Islet precursor cell (in vitro differentiated cells): ENCODE measurements around the gene MAPT.
"Not testable (repeated sequence)": the region's sequence is repeated elsewhere in the genome, so short reads cannot be mapped to it uniquely, and the experiment has no call there.

Experiments
- DNase-seq: peaks from one replicate; pipeline ENCODE4 v3.0.0-alpha.2; 2018

The MAPT gene

DNA sequence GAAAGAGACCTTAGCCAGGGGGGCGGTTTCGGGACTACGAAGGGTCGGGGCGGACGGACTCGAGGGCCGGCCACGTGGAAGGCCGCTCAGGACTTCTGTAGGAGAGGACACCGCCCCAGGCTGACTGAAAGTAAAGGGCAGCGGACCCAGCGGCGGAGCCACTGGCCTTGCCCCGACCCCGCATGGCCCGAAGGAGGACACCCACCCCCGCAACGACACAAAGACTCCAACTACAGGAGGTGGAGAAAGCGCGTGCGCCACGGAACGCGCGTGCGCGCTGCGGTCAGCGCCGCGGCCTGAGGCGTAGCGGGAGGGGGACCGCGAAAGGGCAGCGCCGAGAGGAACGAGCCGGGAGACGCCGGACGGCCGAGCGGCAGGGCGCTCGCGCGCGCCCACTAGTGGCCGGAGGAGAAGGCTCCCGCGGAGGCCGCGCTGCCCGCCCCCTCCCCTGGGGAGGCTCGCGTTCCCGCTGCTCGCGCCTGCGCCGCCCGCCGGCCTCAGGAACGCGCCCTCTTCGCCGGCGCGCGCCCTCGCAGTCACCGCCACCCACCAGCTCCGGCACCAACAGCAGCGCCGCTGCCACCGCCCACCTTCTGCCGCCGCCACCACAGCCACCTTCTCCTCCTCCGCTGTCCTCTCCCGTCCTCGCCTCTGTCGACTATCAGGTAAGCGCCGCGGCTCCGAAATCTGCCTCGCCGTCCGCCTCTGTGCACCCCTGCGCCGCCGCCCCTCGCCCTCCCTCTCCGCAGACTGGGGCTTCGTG lies at the start of gene MAPT:
Gene MAPT, plus strand, starts transcription at position 533 of the 763 bp plus-strand sequence. CDS start 67,784 bp downstream, outside the sequence.
- DNase-seq: peak; percentile 97

DNA sequence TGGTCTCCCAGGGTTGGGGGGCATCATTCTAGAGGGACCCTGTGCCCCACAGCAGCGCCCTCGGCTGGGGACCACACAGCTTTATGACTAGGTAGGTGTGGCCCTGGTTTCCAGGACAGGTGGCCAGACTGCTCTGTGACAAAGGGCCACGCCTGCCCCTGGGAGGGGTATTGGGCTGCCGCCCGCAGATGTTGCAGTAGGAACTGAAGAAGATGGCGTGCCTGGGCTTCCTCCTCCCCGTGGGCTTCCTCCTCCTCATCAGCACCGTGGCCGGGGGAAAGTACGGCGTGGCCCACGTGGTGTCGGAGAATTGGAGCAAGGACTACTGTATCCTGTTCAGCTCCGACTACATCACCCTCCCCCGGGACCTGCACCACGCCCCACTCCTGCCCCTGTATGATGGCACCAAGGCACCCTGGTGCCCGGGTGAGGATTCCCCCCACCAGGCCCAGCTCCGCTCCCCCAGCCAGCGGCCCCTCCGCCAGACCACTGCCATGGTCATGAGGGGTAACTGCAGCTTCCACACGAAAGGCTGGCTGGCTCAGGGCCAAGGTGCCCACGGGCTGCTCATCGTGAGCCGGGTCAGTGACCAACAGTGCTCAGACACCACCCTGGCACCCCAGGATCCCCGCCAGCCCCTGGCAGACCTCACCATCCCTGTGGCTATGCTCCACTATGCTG lies 49.5 kb upstream of the MAPT start, which contains the start of gene SPPL2C:
Gene SPPL2C, plus strand, starts transcription at position 187 of the 681 bp plus-strand sequence. Its CDS starts 26 bp downstream, at position 213.
- DNase-seq: no peak

DNA sequence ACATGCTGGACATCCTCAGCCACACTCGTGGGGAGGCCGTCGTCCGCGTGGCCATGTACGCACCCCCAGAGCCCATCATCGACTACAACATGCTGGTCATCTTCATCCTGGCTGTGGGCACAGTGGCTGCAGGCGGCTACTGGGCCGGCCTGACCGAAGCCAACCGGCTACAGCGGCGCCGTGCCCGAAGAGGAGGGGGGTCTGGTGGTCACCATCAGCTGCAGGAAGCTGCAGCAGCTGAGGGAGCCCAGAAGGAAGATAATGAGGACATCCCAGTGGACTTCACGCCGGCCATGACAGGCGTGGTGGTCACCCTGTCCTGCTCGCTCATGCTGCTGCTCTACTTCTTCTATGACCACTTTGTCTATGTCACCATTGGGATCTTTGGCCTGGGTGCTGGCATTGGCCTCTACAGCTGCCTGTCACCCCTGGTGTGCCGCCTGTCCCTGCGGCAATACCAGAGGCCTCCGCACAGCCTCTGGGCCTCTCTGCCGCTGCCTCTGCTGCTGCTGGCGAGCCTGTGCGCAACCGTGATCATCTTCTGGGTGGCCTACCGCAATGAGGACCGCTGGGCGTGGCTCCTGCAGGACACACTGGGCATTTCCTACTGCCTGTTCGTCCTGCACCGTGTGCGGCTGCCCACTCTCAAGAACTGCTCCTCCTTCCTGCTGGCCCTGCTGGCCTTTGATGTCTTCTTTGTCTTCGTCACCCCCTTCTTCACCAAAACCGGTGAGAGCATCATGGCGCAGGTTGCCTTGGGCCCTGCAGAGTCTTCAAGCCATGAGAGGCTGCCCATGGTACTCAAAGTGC lies 48.8 kb upstream of the MAPT start:
- no peak for DNase-seq

DNA sequence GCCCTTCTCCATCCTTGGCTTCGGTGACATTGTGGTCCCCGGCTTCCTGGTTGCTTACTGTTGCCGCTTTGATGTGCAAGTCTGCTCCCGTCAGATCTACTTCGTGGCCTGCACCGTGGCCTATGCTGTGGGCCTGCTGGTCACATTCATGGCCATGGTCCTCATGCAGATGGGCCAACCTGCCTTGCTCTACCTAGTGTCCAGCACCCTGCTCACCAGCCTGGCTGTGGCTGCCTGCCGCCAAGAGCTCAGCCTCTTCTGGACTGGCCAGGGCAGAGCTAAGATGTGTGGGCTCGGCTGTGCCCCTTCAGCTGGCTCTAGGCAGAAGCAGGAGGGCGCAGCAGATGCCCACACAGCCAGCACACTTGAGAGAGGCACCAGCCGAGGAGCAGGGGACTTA lies 48.1 kb upstream of the MAPT start:
- DNase-seq: no peak

DNA sequence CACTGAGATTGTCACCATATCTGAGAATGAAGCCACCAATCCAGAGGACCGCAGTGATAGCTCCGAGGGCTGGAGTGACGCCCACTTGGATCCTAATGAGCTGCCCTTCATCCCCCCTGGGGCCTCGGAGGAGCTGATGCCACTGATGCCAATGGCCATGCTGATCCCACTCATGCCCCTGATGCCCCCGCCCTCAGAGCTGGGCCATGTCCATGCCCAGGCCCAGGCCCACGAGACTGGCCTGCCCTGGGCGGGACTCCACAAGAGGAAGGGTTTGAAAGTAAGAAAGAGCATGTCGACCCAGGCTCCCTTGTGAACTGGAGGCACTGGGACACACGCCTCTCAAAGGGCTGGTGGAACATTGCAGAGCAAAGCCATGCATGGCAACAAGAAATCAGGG lies 47.7 kb upstream of the MAPT start:
- no peak for DNase-seq

DNA sequence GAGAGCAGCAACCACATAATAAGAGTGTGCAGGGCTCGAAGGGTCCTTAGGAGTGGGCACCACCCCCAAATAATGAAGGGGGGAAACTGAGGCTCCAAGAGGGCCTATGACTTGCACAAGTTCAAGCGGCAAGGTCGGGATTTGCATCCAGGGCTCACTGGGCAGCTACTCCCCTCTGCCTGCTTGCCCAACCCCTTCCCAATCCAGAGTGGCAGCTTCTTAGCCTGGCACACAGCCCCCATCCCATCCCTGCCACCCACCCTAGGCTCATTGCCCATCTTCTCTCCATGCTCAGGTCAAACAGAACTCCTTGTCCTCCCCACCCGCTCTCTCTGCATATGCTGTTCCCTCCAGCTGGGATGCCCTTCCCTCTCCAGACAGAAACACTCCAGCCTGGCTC lies 47.3 kb upstream of the MAPT start:
- DNase-seq: no peak

DNA sequence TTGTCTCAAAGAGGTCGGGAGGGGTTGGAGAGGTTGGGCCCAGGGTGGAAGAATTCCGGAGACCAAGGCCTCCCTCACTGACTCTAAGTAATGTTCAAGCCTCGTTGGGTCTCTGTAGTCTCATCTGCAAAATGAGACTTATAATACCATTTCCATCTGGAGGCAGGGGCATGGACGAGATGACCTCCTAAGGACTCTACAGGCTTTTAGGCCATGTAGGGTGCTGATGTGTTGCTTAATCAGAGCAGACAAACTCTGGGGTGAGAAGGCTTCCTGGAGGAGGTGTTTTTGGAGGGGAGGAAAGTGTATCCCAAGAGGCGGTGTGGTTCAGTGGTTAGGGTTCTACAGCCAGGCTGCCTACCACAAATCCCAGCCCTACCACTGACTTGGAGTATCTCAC lies 46.6 kb upstream of the MAPT start:
- no peak for DNase-seq

DNA sequence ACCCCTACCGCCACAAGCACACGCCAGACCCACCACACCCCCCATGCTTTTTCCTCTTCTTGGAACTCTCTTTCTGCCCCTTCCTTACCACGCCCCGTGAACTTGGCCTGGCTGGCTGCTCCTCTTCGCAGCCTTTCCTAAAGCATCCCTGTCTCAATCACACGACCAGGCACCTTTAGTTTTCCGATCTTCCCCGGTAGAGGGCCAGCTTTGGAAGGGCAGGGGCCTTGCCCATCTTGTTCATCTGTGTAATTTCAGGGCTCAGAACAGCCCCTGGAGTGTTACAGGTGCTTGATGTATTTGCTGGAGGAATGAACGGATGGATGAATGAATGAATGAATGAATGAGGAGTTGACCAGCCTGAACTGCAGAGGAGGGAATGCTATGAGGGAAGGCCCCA lies 45.9 kb upstream of the MAPT start:
- DNase-seq: no peak

DNA sequence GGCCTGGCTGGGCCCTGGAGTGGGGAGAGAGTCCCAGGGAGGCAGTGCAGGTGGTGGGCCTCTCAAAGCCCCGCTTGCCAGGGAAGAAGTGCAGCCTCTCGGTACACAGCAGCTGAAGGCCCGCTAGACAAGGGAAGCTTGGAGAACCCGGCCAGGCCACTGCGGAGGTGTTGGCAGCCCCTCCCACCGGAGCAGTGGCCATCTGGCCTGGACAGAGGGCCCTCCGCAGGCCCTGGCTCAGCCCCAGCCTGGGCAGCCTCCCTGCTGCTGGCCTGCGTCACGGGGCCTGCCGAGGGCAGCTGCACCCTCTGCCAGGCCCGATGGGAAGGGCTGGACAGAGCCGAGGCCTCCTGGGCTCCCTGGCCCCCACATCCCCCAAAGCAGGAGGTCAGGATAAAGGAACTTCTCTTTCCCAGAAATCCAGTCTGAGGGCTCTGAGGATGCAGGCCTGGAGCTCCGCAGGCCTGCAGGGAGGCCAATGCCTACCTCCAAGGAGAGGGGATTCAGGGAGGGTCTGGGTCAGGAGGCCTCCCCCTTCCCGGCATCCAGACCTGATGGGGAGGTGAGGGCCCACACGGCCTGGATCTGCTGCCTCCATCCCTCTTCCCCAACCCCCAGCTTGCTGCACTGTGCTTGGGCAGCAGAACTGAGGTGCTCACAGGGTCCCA lies 45.4 kb upstream of the MAPT start:
- DNase-seq: no peak

DNA sequence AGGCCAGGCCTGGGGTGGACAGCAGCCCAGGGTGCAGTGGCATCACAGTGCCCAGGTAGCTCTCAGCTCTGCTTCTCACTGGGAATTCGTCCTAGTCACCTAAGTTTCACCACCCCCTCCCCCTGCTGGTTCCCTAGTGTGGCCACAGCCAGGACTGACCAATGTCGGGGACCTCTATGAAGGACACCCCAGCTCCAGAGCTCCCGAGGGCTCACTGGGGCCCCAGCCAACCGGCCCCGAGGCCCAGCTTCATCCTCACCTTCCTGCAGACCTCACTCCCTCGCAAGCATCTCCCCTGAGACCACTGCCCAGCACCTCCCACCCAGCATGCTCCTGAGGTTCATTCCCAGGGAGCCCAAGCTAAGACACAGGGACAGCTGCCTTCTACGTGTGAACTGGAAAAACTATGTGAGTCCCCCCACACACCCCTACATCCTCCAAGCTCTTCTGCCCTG lies 44.8 kb upstream of the MAPT start:
- DNase-seq: no peak

DNA sequence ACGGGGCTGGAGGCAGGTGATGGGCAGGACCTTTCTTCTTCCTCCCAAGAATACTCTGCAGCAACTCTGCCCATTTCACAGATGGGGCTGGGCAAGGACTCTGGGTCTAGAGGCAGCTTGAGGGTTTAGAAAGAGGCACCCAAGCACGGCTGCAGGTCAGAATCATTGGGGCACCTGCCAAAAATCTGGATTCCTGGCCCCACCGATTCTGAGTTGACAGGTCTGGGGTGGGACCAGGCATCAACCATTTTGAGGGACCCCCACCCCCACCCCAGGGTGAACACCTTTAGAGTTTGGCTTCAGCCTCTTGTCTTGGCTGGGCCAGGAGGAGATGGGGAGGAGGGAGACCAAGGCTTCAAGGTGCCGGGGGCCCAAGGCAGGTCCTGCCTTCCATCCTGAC lies 44.3 kb upstream of the MAPT start:
- DNase-seq: no peak

DNA sequence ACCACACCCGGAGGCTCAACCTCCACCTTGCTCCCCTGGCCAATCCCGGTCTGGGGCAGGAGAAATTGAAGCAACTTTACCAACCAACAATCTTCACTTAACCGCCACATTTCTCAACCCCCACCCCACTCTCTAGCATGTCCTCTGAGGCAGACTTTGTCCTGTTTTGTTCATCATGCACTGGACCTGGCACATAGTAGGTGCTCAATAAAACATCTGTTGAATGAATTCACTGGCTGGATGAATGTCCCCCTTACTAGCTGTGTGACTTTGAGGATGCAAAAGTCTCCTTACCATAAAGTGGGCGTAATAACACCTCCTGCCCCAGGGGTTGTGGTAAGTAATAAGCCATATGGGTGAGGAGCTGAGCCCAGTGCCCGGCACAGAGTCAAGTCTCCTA lies 43.9 kb upstream of the MAPT start:
- DNase-seq: no peak

DNA sequence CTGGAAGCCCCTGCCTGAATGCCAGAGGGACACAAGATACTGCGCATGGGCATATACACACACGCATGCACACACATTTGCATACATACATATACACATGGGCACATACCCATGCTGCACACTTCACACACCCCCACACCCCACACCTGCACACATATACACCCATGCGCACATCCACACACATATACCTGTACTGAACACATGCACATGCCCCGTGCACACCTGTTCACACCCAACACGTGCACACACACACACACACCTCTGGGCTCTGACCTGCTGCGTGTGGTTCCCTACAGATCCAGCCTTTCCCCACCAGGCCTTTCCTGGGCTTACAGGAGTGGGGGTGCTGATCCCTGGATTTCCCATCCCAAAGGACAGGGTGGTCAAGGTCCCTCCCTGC lies 43.3 kb upstream of the MAPT start:
- DNase-seq: no peak

DNA sequence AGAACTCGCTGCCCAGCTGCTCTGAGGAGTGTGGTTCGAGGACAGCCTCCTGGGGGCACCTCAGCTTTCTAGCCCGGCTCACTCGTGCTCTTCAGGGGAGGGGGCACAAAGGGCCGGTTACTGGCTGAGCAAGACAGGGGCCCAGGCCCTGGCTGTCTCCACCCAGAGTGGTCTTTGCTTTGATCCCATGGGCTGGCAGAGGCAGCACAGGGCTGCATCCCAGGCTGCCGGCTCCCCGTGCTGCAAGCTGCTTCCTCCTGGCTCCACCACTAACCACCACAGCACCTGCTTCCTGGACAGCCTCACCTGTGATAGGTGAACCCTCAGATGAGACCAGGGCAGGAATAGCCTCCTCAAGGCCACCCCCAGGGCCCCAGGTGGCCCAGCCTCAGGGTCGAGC lies 42.9 kb upstream of the MAPT start:
- peak; percentile 59 for DNase-seq

DNA sequence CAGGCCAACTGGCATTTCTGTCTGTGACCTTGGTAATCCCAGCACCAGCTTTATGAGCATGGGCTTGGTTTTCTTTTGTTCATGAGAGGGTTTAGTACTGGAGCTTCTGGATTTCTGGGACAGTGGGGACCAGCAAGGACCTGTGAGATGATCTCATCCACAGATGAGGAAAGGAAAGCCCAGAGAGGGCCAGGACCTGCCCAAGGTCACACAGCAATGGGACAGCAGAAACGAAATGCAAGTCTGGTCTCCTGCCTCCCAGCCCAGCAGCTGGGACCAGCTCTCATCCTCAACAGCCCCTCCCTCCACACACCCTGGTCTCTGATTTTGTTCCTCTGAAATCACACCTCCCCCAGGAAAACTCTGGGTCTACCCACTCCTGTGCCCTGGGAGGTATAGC lies 42.5 kb upstream of the MAPT start:
- DNase-seq: no peak

DNA sequence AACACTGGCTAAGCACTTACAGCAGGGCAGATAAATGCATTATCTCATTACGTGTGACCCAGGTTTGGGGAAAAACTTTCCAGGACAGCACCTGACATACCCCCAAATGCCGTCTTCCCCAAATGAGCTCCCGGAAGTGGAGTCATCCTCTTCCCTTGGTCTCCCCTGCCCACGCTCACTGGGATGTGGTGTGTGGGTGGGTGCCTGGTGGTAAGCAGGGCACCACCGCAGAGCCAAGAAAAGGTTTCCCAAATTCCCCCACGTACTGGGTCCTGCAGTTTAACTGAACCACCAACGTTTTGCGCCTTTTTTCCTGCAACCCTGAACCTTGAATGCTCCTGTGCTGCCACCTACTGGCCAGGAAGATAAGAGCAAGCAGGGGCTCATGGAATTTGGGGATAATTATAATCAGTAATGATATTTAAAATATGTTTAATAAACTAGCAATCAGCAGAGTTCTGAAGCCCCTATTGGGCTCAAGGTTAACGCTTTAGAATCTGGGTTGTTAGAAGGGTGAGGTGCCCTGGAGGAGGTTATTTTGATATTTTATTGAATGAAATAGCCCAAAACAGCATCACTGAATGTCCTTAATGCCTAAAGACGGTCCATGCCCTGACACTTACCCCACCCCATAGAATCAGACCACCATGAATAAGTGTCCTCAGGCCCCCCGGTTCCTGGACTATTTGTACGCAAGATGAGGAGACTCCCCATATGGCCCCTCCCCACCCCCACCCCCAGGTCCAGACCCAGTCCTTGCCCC lies 41.6 kb upstream of the MAPT start:
- peak; percentile 78 for DNase-seq

DNA sequence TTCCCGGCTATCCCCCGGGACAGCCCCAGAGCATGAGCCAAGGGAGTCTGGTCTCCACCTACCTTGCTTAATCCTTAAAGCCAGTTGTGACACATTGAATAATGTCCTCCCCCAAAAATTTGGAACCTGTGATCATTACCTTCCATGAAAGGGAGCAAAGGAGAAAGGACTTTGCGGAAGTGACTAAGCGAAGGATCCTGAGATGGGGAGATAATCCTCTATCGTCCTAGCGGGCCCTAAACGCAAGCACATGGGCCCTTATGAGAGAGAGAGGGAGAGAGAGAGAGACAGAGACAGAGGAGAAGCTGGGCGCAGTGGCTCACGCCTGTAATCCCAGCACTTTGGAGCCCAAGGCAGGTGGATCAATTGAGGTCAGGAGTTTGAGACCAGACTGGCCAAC lies 40.1 kb upstream of the MAPT start:
- no peak for DNase-seq

DNA sequence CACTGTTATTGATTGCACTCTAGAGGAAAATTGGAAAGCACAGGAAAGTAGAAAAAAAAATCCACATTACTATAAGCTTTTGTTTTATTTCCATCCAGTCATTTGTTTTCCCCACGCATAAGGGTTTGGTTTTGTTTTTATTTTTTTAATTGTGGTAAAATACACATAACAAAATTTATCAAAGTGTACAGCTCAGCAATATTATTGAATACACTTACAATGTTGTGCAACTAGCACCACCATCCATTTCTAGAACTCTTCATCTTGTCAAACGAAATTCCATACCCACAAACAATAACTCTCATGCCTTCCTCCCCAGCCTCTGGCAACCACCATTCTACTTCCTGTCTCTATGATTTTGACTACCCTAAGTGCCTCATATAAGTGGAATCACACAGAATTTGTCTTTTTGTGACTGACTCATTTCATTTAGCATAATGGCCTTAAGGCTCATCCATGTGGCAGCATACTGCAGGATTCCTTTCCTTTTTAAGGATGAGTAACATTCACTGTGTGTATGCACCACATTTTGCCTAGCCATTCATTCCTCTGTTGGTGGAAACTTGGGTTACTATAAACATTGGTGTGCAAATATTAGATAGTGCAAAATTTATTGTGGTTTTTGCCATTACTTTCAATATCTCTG lies 38.5 kb upstream of the MAPT start:
- no peak for DNase-seq

DNA sequence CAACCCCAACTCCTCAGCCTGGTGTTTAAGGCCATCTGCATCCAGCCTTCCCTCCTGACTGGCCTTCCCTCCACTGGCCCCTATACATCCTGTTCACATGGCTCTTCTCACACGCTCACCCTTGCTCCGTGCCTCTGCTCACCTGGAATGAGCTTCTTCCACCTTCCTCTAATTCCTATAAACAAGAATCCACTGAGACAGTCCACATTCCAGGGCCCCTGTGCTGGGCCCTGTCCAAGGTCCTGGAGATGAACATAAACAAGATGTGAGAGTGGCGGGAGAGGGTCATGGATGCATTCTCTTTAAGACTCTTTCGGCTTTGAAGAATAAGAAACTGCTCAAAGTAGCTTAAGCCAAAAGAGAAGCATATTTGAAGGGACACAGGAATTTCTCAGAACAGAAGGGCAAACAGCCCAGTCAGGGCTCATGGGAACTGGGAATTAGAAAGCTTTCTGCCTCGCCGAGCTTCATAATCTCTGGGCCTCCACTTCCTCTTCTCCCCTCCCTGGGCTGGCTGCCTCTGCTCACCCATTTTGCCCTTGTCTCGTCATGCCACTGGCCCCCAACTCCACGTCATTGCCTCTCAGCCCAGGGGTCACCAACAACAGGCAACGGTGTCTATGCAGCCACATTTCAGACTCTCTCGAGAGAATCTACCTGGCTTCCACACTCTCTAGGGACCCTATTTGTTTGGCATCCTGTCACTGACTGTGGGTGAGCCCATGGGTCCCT lies 36.2 kb upstream of the MAPT start:
- DNase-seq: peak; percentile 93

DNA sequence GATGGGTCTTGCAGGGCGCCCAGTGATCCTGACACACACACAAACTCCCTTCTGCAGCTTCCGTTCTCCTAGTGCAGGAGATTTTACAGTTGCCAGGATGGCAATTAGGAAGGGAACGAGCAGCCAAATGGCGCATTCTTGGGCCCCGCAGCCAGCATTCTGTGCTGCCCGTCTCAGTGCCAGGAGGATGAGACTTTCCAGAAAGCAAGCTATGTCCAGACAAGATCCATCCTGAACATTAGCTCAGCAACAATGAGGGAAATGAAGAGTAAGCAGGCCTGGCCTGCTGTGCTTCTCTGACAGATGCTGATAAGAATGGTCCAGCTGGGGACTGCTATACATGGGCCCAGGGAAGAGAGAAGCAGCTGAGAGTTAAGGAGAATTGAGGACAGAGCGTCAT lies 33.2 kb upstream of the MAPT start:
- no peak for DNase-seq

DNA sequence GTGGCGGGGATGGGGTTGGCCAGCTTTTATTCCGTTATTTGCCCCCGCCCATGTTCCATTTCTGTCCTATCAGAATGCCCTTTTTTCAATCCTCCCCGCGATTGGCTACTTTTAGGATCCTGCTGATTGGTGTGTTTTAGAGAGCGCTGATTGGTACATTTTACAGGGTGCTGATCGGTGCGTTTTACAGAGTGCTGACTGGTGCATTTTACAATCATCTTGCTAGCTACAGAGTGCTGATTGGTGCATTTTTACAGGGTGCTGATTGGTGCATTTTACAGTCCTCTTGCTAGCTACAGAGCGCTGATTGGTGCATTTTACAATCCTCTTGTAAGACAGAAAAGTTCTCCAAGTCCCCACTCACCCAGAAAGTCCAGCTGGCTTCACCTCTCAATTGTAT lies 32.2 kb upstream of the MAPT start:
- not testable (repeated sequence) for DNase-seq
